ENCODE measurements around the gene TMEM253.

Gene TMEM253

GRCh38 chr14:21100931-21101330, at the start of gene TMEM253:
Gene TMEM253 (plus strand): TSS chr14:21101066. CDS start chr14:21101344, 278 bp downstream.
- no peak for DNase-seq

- DNase-seq, result no peak
Observed at GRCh38 chr14:21053184-21054122, 47.4 kb upstream of the TMEM253 start.

- DNase-seq, result no peak
Observed at GRCh38 chr14:21054123-21054767, 46.6 kb upstream of the TMEM253 start.

GRCh38 chr14:21054768-21055145, 46.1 kb upstream of the TMEM253 start:
- DNase-seq, result no peak

GRCh38 chr14:21055432-21056117, 45.3 kb upstream of the TMEM253 start:
- no peak for DNase-seq

GRCh38 chr14:21056520-21057163, 44.2 kb upstream of the TMEM253 start:
- no peak for DNase-seq

GRCh38 chr14:21057803-21058675, 42.8 kb upstream of the TMEM253 start, which contains the start of gene RNASE8:
Gene RNASE8 (plus strand): TSS chr14:21057822. CDS start chr14:21057893, 71 bp downstream.
- DNase-seq, result peak; percentile 33 to 77 (median 50)

GRCh38 chr14:21058903-21059302, 42.0 kb upstream of the TMEM253 start:
- no peak for DNase-seq

GRCh38 chr14:21059842-21060613, 40.8 kb upstream of the TMEM253 start:
- DNase-seq, result no peak

- DNase-seq, result no peak
Observed at GRCh38 chr14:21060614-21061346, 40.1 kb upstream of the TMEM253 start.

- DNase-seq, result no peak
Observed at GRCh38 chr14:21061347-21061668, 39.6 kb upstream of the TMEM253 start.

GRCh38 chr14:21063479-21063878, 37.4 kb upstream of the TMEM253 start:
- no peak for DNase-seq

- DNase-seq, result no peak
Observed at GRCh38 chr14:21066882-21067502, 33.9 kb upstream of the TMEM253 start.

- DNase-seq, result peak; percentile 72 to 82 (median 75)
Observed at GRCh38 chr14:21068521-21069387, 32.1 kb upstream of the TMEM253 start.

GRCh38 chr14:21069388-21070082, 31.3 kb upstream of the TMEM253 start:
- peak in 1 of 3 donors; percentile 18 for DNase-seq

GRCh38 chr14:21070083-21070609, 30.7 kb upstream of the TMEM253 start, which contains the start of gene ARHGEF40:
Gene ARHGEF40 (plus strand): TSS chr14:21070304. CDS start chr14:21070397, 93 bp downstream.
- peak; percentile 47 to 84 (median 59) for DNase-seq

GRCh38 chr14:21070610-21071224, 30.1 kb upstream of the TMEM253 start:
- peak; percentile 59 to 74 (median 59) for DNase-seq
